GM18870 (cell line): ENCODE measurements around the gene CUX1.
"Not testable (repeated sequence)": the region's sequence is repeated elsewhere in the genome, so short reads cannot be mapped to it uniquely, and the experiment has no call there.

Experiments used
- ATAC-seq: cut with Tn5 transposase; IDR thresholded peaks from one replicate; pipeline ENCODE4 v1.9.1; 2021; ENCODE audit warnings: moderate library complexity; ENCODE audit not compliant: unreplicated experiment

CUX1 gene

DNA sequence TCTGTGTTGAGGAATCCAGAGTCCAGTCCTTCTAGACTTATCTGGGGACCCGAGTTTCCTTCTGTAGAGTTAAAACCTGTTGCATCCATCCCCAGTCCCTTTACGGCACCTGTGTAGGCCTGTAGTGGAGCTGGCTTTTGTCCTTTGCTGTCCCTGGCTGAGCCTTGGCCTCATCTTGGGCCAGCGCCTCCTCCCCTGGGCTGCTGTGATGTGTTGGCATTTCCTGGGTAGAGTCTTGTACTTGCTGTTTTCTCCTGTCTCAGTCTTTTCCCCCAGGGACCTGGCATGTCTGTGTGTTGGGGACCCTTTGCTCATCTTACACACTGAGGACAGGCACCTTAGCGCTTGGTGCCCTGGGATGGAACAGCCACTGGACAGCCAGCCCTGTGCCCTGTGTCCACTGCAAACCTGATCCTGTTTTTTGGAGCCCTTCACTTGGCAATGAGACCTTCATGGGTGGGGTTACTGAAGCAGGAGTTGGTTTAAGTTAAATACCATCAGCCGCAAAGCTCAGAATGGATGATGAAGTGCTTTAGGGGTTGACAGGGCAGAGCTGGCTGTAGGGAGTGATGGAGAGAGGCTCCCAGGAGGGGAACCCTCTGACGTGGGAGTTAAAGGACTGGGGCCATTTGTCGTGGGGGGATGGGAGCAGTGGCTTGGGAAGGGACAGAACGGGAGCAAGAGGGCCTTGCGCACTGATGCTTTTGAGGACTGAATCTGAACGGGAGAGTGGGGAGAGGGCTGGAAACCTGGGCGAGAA is 50.9 kb downstream of the CUX1 start:
- no peak for ATAC-seq

DNA sequence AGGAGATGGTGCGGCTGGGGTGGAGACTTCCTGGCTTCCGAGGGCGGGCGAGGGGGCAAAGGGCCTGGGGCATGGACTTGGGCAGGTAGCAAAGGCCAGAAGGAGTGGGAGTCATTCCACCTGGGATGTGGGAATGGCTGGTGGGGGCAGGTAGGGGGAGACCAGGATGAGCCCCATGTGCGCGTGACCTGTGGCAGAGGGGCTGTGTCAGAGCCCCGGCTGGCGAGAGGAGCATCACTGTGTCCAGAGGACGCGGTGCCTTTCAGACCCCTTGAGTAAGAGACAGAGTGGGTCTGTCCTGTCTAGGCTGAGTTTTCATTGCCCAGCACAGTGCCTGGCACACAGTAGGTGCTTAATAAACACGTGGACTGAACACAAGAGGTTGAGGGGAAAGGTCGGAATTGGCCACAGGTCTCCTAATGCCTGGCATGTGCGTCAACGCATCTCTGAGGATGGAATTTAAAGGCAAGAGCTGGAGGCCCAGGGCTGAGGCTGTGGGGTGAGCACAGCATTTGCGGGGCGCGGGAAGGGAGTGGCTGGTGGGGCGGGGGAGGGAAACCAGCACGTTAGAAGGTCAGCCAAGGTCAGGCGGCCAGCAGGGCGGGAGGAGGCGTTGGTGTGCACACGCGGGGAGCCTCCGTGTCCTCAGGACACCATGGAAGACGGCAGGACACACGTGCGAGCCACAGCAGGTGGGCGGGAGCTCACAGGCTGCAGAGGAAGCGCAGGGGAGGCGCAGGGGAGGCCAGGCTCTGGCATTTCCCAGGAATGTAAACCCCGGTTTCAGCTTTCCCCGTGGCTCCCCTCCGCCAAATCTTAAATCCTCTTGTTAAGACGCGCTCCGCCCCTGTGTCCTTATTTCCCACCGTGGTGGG is 51.8 kb downstream of the CUX1 start:
- no peak for ATAC-seq

DNA sequence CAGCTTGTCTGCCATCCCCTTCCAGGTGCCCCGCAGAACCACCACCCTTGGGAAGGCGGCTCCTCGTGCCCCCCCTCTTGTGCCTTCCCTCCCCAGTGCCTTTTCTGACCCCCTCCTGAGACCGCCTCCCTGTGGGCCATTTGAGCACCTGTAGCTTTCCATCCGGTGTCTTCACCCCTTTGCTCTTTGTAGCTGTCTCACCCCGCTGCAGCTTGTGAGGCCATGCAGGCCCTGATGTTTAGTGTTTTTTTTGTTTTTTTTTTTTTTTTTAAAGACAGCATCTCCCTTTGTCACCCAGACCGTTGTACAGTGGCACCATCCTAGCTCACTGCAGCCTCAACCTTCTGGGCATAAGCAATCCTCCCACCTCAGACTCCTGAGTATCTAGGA is 52.5 kb downstream of the CUX1 start:
- no peak for ATAC-seq

DNA sequence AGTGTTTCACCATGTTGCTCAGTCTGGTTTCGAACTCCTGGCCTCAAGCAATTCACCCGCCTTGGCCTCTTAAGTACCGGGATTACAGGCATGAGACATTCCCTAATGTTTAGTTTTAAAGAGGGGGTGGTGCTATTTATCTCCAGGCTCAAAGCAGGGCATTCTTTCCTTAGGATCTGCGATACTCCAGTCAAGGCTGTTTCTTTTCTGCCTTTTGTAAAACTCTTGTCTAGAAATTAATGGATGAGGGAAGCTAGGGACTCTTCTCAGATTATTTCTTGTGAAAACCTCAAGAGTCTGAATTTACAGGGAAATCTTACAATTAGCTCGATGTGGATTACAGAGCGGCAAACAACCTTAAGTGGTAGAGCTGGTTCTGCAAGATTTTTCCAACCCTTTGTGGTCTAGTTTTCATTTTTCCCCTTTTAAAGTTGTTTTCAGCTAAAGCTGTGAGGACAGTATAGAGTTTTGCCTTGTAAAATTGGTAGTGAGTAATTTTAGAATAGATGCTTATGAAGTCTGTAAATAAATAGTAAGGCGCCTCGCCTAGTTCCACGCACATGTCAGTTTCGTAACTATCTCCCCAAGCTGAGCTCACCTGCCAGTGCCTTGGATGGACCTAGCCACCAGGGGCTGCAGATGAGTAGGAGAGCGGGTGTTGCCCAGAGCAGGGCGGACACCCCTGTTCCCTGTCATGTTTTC is 53.1 kb downstream of the CUX1 start:
- ATAC-seq: no peak

DNA sequence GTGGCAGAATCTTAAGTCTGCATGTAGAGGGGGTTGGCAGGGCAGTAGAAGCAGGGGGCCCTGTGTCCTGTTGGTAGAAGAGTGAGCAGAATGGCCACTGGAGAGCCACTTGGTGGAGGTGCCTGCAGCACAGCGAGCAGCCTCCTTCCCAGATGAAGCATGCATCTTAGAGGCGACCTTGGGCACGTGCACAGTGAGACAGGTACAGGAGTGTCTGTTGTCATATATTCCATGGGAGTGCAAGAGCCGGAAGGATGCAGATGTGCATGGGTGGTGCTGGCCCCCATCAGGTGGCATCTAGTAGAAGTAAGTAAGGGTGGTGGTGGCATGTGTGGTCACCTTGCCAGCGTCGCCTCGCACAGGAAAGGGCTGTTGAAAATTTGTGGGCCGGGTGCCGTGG is 53.9 kb downstream of the CUX1 start:
- ATAC-seq: no peak

DNA sequence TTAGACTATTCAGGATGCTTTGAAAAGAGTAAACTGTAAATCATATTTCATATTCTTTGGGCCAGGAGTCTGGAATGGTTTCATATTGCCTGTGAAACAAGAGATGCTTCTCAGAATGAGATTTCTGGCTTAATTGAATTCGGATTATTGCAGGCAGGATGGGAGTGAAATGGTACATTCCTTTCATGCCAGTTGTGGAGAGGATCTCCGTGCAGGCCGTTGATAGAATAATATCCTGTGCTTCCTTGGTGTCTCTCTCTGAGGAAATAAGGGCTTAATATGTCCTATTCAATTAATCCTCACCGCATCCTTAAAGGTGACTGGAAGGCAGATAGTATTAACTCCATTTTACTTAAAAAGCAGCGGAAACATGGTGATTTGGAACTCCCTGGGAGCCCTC is 56.6 kb downstream of the CUX1 start:
- ATAC-seq: no peak

DNA sequence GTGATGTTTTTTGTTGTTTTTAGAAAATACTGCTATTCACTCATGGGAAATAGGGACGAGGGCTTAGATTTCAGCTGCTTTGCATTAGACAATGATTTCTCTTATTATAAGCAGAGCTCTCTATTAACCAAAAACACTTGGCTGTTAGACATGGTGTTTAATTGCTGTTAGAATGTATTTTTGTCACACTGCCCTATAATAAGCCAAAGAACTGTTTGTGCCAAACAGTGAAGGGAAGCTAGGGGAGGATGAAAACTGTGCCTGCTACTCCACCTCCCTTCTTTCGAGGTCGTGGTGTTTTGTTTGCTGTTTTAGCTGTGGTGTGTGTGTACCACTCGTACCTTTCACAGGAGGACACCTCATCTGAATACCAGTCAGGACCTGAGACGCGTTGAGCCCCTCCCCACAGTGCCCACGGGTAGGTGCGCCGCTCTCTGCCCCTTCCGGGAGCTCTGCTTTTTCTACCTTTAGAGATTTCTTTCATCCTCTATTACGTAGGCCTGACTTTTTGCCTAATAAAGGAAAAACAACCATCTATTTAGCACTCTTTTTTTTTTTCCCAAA is 57.9 kb downstream of the CUX1 start:
- no peak for ATAC-seq

DNA sequence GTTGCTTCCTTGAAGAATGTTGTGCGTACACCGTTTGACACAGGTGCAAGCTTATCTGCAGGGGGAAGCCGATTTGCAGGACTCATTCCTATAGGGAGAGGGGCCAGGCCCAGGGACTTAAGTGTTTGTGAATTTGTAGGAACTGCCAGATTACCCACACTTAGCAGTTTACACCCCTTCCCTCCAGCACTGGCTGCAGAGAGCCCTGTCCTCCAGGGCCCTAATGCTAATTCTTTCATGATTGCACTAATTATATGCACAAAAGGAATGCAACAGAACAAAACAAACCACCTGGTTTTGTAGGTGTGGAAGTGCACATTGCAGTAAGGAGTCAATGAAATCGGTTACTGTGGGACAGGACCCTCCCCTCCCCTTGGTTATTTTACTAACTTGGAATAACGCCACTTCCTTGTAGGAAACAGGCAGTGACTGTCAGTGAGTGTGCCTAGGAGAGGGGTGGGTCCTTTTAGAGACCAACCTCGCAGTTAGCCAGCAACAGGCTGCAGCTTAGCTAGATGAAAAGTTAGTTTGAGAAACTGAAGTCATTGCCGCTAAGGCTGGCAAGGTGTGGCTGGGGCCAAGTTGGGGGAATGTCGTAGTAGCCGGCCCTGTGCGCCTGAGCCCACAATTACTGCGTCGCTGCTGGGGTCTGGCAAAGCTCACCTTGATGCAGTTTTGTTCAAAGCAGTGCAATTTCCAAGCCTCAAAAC is 60.6 kb downstream of the CUX1 start:
- ATAC-seq: no peak

DNA sequence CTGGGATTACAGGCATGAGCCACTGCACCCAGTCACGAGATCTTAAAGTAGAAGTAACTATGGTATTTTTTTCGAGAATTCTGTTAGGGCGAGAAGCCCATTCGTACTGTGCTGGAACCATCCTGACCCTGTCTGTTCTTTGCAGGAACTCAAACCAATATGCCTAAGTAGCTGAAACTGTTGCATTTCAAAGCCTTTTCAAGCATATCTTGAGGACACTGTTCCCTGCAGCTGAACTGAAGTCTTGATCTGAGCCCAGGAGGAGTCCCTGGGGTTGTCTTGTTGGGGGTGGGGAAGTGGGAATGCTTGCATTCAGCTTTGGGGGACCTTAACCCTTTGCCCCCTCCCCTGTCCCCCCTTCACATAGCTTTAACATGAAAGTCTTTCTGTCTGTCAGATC is 61.5 kb downstream of the CUX1 start:
- no peak for ATAC-seq

DNA sequence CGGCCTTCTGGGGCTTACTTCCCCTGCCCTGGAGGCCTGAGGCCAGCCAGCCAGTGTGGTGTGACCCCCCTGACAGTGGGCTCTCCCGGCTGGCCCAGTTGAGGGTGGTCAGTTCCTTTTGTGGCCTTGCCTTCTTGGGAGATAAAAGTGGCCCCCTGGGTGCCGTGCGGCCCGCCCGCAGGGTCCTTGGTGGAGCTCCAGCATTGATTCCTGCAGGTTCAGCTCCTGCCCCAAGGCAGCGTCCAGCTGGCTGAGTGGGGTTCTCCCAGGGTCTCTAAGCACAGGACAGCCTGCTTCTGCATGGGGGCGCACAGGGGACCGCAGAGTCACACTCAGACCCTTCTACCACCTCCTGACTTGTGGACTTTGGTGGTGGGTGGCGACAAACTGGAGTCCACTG is 62.1 kb downstream of the CUX1 start:
- no peak for ATAC-seq

DNA sequence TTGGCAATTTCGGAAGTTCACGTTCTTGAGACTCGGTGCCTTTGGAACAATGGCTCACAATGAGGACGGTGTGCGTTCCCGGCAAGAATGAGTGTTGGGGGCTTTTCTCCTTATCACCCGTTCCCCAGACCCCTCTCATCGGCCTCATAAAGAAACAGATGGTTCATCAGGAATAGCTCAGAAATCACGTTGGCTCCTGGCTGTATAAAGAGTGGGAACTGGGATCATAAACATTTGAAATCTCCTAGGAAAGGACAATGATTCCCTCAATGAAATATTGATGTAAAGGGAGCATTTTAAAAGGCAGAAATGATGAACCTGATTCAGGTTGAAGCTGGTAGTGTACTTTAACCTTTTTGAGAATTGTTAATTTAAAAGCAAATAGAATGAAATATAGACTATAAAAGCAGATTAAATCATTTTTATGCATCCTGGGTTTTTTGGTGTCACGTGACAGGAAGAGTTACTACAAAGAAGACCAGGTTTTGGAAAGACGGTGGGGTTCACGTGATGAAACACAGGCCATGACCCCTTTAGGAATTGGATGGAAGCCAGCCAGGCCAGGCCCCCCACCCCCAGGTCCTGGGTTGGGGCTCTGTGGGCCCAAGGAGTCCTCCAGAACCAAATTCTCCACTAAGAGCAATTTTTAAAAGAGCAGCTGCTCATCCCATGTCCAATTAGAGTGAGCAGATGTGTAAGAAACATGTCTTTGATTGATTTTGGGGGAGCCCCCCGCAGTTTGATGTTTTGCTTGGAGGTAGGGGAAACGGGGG is 63.0 kb downstream of the CUX1 start:
- ATAC-seq: no peak

DNA sequence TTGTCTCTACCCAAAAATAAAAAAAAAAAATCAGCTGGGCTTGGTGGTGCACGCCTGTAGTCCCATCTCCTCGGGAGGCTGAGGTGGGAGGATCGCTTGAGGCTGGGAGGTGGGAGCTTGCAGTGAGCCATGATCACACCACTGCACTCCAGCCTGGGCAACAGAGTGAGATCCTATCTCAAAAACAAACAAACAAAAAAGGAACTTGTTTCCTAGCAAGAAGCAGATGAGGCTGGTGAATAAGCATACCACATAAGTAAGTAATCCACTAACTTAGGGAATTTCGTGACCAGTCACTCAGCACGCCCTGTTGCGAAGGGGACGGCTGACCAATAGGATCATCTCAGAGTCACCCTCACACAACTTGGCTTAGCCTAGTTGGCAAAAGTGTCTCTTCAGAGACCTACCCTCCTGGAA is 64.6 kb downstream of the CUX1 start:
- ATAC-seq: no peak

DNA sequence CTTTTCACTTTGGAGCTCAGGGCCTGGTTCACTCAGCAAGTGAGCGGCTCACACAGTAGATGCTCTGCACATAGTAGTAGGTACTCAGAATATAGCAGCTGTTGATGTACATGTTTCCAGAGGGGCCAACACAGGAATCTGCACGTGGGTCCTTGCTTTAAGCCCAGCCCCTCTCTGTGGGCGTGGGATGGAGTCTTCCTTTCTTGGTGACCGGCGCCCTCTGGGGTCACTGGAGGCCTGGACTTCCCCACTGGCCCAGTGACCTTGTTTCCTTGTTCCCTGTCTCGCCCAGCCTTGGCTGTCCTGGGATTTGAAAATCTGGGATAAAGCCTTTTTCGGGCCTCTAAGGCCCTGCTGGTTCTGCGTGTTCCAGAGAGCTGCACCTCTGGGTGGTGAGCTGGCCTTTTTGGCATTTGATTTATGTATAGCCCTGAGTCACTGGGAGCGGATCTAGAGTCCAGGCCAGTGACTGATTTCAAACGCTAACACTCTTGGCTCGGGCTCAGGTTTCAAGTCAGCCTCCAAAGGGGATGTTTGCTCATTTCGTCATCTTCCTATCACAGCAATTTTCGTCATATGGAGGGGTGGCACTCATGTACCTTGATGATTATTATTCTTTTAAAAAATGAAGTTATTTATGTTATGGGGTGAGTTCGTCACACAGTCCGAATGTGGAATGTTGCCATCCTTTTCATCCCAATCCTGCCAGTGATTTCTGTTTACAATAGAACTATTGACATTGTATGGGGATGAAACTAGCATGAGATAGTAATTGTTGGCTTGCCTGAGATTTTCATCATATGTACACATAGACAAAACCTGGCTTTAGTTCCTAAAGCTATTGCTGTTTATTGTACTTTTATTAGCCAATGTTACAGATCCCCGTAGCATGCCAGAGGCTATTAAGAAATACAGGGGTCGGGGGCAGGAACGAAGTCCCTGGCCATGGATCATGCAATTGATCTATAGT is 65.5 kb downstream of the CUX1 start:
- ATAC-seq: no peak

DNA sequence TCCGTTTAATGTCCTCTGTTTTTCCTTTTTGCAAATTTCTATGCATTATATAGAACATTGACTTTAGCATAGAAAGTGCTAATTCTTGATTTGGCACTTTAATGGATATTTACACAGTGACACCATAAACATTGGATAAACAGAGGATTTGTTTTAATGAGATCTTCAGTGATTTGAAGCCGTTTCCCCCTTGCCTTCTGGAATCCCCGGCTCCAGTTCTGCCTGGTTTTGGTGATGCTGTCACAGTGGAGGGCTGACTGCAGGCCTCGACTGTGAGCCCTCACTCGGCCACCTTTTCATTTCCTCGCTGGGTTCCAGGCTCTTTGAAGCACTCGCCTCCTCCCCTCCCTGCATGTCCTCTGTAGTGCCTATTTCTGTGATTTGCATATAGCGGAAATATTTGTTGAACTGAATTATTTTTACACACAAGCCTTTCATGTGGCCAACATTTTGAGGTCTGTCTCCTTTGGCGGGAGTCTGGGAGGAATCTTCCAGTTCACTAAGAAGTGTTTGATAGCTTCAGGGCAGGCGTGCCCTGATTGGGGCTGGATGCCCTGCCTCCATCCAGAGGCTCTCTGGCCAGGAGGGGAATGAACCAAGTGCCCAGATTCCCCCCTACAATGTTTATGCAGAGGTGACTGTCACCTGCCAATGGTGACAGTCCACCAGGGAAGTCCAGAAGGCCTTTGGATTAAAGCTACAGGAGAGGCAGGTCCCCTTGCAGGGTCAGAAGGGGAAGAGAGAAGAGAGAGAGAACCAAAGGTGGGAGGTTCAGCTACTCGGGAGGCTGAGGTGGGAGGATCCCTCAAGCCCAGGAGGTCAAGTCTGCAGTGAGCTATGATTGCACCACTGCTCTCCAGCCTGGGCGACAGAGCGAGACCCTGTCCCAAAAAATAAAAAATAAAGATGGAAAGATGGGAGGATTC is 67.5 kb downstream of the CUX1 start:
- ATAC-seq: no peak

DNA sequence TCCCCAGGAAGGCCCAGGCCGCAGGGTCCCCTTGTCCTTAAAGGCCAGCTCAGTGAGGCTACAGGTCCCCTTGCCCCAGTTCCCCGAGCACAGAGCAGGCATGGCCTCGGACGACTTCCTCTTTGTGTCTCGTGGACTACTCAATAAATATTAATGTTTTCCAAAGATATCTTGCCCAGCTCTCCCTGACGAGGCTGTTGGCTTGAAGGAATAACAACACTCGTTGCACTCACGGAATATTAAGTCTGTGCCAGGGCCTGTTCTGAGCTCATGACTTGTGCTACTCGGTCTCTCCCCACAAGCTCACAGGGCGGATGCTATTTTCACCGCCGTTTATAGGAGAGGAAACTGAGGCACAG is 68.2 kb downstream of the CUX1 start:
- ATAC-seq: no peak

DNA sequence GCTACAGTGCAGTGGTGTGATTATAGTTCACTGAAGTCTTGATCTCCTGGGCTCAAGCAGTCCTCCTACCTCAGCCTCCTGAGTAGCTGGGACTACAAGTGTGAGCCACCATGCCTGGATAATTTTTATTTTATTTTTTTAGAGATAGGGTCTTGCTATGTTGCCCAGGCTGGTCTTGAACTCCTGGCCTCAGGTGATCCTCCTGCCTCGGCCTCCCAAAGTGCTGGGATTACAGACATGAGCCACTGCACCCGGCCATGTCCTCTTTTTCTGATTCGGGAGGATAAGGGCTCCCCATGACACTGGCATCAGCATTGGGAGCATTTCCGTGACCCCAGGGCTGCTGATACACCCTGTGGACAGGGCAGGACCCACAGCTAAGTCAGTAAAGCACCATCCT is 69.9 kb downstream of the CUX1 start:
- not testable (repeated sequence) for ATAC-seq

DNA sequence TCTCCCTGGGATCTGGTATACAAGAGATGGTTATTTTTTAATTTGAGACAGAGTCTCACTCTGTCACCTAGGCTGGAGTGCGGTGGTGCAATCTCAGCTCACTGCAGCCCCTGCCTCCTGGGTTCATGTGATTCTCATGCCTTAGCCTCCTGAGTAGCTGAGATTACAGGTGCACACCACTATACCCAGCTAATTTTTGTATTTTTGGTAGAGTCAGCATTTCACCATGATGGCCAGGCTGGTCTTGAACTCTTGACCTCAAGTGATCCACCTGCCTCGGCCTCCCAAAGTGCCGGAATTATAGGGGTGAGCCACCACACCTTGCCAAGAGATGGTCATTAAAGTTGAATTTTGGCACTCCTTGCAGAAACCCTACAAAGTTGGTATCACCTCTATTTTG is 71.1 kb downstream of the CUX1 start:
- ATAC-seq: not testable (repeated sequence)
